GM23338 (cell line): ENCODE measurements around the gene ATF7IP2. TPM values are rescaled to one million over a fixed set of nuclear protein-coding genes. Genes with fewer than 3 reads are reported as not detected.

ENCODE experiments used
- ATAC-seq: fragments of 200-7000 bp; cut with Tn5 transposase; 3 replicates; pipeline ENCODE4 v1.9.1; 2020
- DNase-seq: peaks from one replicate; pipeline ENCODE4 v3.0.0-alpha.2; 2015; ENCODE audit warnings: low spot score
- H2AFZ ChIP-seq: fragments of 200-600 bp; sonication (generic); 2 replicates; pipeline ENCODE4 v1.8.0; 2016; ENCODE audit warnings: antibody characterized with exemption, mild to moderate bottlenecking, moderate library complexity
- H3F3A ChIP-seq: fragments of 200-600 bp; sonication (generic); replicated peaks from 2 replicates; pipeline ENCODE4 v1.8.0; 2017; ENCODE audit warnings: antibody characterized with exemption, mixed run types, low read depth
- H3K27ac ChIP-seq: fragments of 200-600 bp; sonication (generic); 2 replicates; pipeline ENCODE4 v1.6.1; 2016; ENCODE audit warnings: low read depth
- H3K27me3 ChIP-seq: fragments of 200-600 bp; sonication (generic); 2 replicates; pipeline ENCODE4 v1.8.0; 2016; ENCODE audit warnings: mild to moderate bottlenecking, mixed run types, moderate library complexity; ENCODE audit not compliant: insufficient read depth
- H3K36me3 ChIP-seq: fragments of 200-600 bp; sonication (generic); 2 replicates; pipeline ENCODE4 v1.8.0; 2016; ENCODE audit warnings: mild to moderate bottlenecking; ENCODE audit not compliant: insufficient read depth
- H3K4me1 ChIP-seq: fragments of 200-600 bp; sonication (generic); 2 replicates; pipeline ENCODE4 v1.8.0; 2016; ENCODE audit warnings: mild to moderate bottlenecking, moderate library complexity; ENCODE audit not compliant: insufficient read depth
- H3K4me2 ChIP-seq: fragments of 200-600 bp; sonication (generic); 2 replicates; pipeline ENCODE4 v1.7.1; 2017; ENCODE audit warnings: mixed run types
- H3K4me3 ChIP-seq: fragments of 200-600 bp; sonication (generic); 2 replicates; pipeline ENCODE4 v1.6.1; 2016; ENCODE audit warnings: mixed run types
- H3K79me2 ChIP-seq: fragments of 200-600 bp; sonication (generic); replicated peaks from 2 replicates; pipeline ENCODE4 v1.8.0; 2017; ENCODE audit warnings: mild to moderate bottlenecking; ENCODE audit not compliant: insufficient read depth
- H3K9me2 ChIP-seq: fragments of 200-600 bp; sonication (generic); 2 replicates; pipeline ENCODE4 v1.8.0; 2017; ENCODE audit not compliant: insufficient read depth
- H4K20me1 ChIP-seq: fragments of 200-600 bp; sonication (generic); replicated peaks from 2 replicates; pipeline ENCODE4 v1.8.0; 2017; ENCODE audit warnings: mild to moderate bottlenecking; ENCODE audit not compliant: insufficient read depth
- H3K27ac Mint-ChIP-seq: 2 replicates; pipeline ENCODE4 v1.8.0; 2020; ENCODE audit warnings: inconsistent platforms, mild to moderate bottlenecking, moderate library complexity, mixed read lengths
- H3K27me3 Mint-ChIP-seq: 3 replicates; pipeline ENCODE4 v1.8.0; 2022; ENCODE audit warnings: low read depth, mild to moderate bottlenecking, moderate library complexity, mixed read lengths, inconsistent platforms; ENCODE audit not compliant: insufficient read depth, poor library complexity
- H3K36me3 Mint-ChIP-seq: 3 replicates; pipeline ENCODE4 v1.8.0; 2021; ENCODE audit warnings: low read depth, mild to moderate bottlenecking, inconsistent platforms, moderate library complexity, mixed read lengths
- H3K4me1 Mint-ChIP-seq: 3 replicates; pipeline ENCODE4 v1.8.0; 2020; ENCODE audit warnings: mild to moderate bottlenecking, inconsistent platforms, mixed read lengths
- H3K4me3 Mint-ChIP-seq: 3 replicates; pipeline ENCODE4 v1.8.0; 2021; ENCODE audit warnings: moderate library complexity, mild to moderate bottlenecking, inconsistent platforms, mixed read lengths
- H3K9me3 Mint-ChIP-seq: 3 replicates; pipeline ENCODE4 v1.8.0; 2020; ENCODE audit warnings: moderate library complexity, mild to moderate bottlenecking, inconsistent platforms, mixed read lengths
- EZH2 ChIP-seq: fragments of 200-600 bp; sonication (generic); IDR thresholded peaks from one replicate; pipeline ENCODE4 v1.8.0; 2017; ENCODE audit warnings: antibody characterized with exemption, mild to moderate bottlenecking, low read depth; ENCODE audit not compliant: unreplicated experiment
- JUNB ChIP-seq: IDR thresholded peaks from one replicate; pipeline ENCODE4 v1.6.1; 2016; ENCODE audit warnings: antibody characterized with exemption; ENCODE audit not compliant: unreplicated experiment
- POLR2AphosphoS5 ChIP-seq: IDR thresholded peaks from 2 replicates; pipeline ENCODE4 v1.6.1; 2016; ENCODE audit warnings: antibody characterized with exemption, low read depth
- STAT1 ChIP-seq: IDR thresholded peaks from one replicate; pipeline ENCODE4 v1.6.1; 2016; ENCODE audit warnings: antibody characterized with exemption; ENCODE audit not compliant: unreplicated experiment
- polyA plus RNA-seq: library from polyadenylated mRNA; unstranded; fragments of >200 nt; fragmentation: Nextera tagmentation; extraction: Ambion mirVana; gene quantifications from 2 replicates; pipeline ENCODE4 v1.2.1, GENCODE V29; 2016
- total RNA-seq: library from RNA; depleted of rRNA; stranded (reverse); fragments of >200 nt; shearing (Covaris generic); gene quantifications from 2 replicates; pipeline ENCODE4 v1.2.3, GENCODE V29; 2014
- TF ChIP-seq, protein P1 (sequence below): IDR thresholded peaks from one replicate; pipeline ENCODE4 v1.6.1; 2018; ENCODE audit warnings: antibody characterized with exemption; ENCODE audit not compliant: unreplicated experiment
- TF ChIP-seq, protein P2 (sequence below), 2 experiments: fragments of 200-600 bp in 1 of 2; sonication (generic) in 1 of 2; conservative IDR thresholded peaks; 2 replicates each; pipeline versions ENCODE4 v1.5.1 to v1.6.1; 2016 to 2017; ENCODE audit warnings: antibody characterized with exemption in 2 of 2, low read depth in 2 of 2, mild to moderate bottlenecking in 2 of 2, moderate library complexity in 1 of 2
- TF ChIP-seq, protein P3 (sequence below): IDR thresholded peaks from 2 replicates; pipeline ENCODE4 v1.6.1; 2016; ENCODE audit warnings: antibody characterized with exemption
- TF ChIP-seq, protein P4 (sequence below): fragments of 250-450 bp; sonication (Bioruptor Pico); IDR thresholded peaks from 2 replicates; pipeline ENCODE4 v1.5.0; 2020; ENCODE audit warnings: mild to moderate bottlenecking, moderate library complexity

Gene ATF7IP2
- total and polyA plus RNA-seq, 2 experiments from 2014 or later: 27.9 to 55.7 TPM

DNA sequence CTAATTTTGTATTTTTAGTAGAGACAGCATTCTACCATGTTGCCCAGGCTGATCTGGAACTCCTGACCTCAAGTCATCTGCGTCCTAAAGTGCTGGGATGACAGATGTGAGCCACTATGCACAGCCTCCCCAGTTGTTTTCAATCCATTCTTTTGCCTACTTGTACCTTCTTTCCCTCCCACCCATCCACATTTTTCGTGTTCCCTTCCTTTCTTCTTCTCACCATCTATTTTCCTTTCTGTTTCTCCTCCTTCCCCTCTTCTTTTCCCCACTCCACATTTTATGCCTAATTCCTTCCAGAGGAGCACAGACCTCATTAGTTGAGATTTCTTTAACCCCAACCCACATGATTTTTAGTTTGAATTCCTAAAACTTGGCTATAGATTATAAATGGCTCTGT, 94.3 kb downstream of the ATF7IP2 start (continued):
- TF ChIP-seq, protein P1, sequence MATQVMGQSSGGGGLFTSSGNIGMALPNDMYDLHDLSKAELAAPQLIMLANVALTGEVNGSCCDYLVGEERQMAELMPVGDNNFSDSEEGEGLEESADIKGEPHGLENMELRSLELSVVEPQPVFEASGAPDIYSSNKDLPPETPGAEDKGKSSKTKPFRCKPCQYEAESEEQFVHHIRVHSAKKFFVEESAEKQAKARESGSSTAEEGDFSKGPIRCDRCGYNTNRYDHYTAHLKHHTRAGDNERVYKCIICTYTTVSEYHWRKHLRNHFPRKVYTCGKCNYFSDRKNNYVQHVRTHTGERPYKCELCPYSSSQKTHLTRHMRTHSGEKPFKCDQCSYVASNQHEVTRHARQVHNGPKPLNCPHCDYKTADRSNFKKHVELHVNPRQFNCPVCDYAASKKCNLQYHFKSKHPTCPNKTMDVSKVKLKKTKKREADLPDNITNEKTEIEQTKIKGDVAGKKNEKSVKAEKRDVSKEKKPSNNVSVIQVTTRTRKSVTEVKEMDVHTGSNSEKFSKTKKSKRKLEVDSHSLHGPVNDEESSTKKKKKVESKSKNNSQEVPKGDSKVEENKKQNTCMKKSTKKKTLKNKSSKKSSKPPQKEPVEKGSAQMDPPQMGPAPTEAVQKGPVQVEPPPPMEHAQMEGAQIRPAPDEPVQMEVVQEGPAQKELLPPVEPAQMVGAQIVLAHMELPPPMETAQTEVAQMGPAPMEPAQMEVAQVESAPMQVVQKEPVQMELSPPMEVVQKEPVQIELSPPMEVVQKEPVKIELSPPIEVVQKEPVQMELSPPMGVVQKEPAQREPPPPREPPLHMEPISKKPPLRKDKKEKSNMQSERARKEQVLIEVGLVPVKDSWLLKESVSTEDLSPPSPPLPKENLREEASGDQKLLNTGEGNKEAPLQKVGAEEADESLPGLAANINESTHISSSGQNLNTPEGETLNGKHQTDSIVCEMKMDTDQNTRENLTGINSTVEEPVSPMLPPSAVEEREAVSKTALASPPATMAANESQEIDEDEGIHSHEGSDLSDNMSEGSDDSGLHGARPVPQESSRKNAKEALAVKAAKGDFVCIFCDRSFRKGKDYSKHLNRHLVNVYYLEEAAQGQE: no peak
- no peak for TF ChIP-seq JUNB

DNA sequence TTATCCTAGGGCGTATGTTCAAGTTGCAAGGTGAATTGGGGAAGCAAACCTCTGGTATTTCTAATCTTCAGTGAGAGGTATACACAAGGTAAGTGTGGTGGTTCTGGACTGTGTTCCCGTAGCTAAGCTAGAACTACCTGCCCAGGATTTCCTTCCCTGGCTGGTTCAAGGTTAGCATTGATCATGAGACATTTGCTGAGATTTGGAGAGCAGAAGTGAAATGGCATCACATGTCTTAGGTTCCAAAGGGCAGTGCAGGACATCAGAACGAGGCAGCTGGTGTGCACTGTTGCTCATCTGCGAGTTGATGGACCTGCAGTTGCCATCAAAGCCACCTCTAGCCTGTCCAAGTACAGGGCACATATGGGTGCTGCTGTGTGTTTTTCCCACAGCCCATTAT, 99.3 kb downstream of the ATF7IP2 start:
- no peak for ATAC-seq
- Histone ChIP-seq H3K4me3 (no peak overlapping the region), H4K20me1 (no peaks in the 10 kb centered on the region), H3K9me2 (no peaks in the 10 kb centered on the region), H3K27ac (no peak overlapping the region), H3K4me2 (no peak overlapping the region), H3K4me1 (peaks cover 4% of the 10 kb centered on the region; the same call in 1 of the 2 replicates), H3K79me2 (no peaks in the 10 kb centered on the region), H3K36me3 (peaks cover 6% of the 10 kb centered on the region; the same call in 1 of the 2 replicates), H3F3A (no peaks in the 10 kb centered on the region), H2AFZ (no peak overlapping the region), H3K27me3 (no peaks in the 10 kb centered on the region)
- H3K36me3 Mint-ChIP-seq: peaks cover 49% of the 10 kb centered on the region
- no peaks in the 10 kb centered on the region for H3K27me3 Mint-ChIP-seq
- H3K4me3 Mint-ChIP-seq: no peak overlapping the region
- no peak overlapping the region for H3K27ac Mint-ChIP-seq
- no peak for DNase-seq
- peaks cover 35% of the 10 kb centered on the region for H3K9me3 Mint-ChIP-seq
- H3K4me1 Mint-ChIP-seq: no peaks in the 10 kb centered on the region
- TF ChIP-seq, protein P2, sequence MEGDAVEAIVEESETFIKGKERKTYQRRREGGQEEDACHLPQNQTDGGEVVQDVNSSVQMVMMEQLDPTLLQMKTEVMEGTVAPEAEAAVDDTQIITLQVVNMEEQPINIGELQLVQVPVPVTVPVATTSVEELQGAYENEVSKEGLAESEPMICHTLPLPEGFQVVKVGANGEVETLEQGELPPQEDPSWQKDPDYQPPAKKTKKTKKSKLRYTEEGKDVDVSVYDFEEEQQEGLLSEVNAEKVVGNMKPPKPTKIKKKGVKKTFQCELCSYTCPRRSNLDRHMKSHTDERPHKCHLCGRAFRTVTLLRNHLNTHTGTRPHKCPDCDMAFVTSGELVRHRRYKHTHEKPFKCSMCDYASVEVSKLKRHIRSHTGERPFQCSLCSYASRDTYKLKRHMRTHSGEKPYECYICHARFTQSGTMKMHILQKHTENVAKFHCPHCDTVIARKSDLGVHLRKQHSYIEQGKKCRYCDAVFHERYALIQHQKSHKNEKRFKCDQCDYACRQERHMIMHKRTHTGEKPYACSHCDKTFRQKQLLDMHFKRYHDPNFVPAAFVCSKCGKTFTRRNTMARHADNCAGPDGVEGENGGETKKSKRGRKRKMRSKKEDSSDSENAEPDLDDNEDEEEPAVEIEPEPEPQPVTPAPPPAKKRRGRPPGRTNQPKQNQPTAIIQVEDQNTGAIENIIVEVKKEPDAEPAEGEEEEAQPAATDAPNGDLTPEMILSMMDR (conservative IDR thresholded peaks at IDR 0.05; ENCODE audit: low read depth in 2 of 2): no peak
- TF ChIP-seq POLR2AphosphoS5 (no peak), EZH2 (no peak), STAT1 (no peak)
- TF ChIP-seq, protein P3, sequence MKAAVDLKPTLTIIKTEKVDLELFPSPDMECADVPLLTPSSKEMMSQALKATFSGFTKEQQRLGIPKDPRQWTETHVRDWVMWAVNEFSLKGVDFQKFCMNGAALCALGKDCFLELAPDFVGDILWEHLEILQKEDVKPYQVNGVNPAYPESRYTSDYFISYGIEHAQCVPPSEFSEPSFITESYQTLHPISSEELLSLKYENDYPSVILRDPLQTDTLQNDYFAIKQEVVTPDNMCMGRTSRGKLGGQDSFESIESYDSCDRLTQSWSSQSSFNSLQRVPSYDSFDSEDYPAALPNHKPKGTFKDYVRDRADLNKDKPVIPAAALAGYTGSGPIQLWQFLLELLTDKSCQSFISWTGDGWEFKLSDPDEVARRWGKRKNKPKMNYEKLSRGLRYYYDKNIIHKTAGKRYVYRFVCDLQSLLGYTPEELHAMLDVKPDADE: no peak
- TF ChIP-seq, protein P4, sequence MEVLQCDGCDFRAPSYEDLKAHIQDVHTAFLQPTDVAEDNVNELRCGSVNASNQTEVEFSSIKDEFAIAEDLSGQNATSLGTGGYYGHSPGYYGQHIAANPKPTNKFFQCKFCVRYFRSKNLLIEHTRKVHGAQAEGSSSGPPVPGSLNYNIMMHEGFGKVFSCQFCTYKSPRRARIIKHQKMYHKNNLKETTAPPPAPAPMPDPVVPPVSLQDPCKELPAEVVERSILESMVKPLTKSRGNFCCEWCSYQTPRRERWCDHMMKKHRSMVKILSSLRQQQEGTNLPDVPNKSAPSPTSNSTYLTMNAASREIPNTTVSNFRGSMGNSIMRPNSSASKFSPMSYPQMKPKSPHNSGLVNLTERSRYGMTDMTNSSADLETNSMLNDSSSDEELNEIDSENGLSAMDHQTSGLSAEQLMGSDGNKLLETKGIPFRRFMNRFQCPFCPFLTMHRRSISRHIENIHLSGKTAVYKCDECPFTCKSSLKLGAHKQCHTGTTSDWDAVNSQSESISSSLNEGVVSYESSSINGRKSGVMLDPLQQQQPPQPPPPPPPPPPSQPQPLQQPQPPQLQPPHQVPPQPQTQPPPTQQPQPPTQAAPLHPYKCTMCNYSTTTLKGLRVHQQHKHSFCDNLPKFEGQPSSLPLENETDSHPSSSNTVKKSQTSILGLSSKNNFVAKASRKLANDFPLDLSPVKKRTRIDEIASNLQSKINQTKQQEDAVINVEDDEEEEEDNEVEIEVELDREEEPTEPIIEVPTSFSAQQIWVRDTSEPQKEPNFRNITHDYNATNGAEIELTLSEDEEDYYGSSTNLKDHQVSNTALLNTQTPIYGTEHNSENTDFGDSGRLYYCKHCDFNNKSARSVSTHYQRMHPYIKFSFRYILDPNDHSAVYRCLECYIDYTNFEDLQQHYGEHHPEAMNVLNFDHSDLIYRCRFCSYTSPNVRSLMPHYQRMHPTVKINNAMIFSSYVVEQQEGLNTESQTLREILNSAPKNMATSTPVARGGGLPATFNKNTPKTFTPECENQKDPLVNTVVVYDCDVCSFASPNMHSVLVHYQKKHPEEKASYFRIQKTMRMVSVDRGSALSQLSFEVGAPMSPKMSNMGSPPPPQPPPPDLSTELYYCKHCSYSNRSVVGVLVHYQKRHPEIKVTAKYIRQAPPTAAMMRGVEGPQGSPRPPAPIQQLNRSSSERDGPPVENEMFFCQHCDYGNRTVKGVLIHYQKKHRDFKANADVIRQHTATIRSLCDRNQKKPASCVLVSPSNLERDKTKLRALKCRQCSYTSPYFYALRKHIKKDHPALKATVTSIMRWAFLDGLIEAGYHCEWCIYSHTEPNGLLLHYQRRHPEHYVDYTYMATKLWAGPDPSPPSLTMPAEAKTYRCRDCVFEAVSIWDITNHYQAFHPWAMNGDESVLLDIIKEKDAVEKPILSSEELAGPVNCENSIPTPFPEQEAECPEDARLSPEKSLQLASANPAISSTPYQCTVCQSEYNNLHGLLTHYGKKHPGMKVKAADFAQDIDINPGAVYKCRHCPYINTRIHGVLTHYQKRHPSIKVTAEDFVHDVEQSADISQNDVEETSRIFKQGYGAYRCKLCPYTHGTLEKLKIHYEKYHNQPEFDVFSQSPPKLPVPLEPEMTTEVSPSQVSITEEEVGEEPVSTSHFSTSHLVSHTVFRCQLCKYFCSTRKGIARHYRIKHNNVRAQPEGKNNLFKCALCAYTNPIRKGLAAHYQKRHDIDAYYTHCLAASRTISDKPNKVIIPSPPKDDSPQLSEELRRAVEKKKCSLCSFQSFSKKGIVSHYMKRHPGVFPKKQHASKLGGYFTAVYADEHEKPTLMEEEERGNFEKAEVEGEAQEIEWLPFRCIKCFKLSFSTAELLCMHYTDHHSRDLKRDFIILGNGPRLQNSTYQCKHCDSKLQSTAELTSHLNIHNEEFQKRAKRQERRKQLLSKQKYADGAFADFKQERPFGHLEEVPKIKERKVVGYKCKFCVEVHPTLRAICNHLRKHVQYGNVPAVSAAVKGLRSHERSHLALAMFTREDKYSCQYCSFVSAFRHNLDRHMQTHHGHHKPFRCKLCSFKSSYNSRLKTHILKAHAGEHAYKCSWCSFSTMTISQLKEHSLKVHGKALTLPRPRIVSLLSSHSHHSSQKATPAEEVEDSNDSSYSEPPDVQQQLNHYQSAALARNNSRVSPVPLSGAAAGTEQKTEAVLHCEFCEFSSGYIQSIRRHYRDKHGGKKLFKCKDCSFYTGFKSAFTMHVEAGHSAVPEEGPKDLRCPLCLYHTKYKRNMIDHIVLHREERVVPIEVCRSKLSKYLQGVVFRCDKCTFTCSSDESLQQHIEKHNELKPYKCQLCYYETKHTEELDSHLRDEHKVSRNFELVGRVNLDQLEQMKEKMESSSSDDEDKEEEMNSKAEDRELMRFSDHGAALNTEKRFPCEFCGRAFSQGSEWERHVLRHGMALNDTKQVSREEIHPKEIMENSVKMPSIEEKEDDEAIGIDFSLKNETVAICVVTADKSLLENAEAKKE (CRISPR knock-in tag): no peak
- TF ChIP-seq, protein P1: no peak
